ENCODE measurements around the gene RALGAPA2.

RALGAPA2 gene

DNA sequence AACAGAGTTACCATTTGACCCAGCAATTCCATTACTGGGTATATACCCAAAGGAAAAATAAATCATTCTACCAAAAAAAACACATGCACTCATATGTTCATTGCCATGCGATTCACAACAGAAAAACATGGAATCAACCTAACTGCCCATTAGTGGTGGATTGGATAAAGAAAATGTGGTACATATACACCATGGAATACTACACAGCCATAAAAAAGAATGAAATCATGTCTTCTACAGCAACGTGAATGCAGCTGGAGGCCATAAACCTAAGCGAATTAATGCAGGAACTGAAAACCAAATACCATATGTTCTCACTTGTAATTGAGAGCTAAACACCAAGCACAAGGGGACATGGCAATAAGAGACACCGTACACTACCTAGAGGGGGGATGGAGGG, 12.5 kb downstream of the RALGAPA2 start:
- TF ChIP-seq, protein P1, sequence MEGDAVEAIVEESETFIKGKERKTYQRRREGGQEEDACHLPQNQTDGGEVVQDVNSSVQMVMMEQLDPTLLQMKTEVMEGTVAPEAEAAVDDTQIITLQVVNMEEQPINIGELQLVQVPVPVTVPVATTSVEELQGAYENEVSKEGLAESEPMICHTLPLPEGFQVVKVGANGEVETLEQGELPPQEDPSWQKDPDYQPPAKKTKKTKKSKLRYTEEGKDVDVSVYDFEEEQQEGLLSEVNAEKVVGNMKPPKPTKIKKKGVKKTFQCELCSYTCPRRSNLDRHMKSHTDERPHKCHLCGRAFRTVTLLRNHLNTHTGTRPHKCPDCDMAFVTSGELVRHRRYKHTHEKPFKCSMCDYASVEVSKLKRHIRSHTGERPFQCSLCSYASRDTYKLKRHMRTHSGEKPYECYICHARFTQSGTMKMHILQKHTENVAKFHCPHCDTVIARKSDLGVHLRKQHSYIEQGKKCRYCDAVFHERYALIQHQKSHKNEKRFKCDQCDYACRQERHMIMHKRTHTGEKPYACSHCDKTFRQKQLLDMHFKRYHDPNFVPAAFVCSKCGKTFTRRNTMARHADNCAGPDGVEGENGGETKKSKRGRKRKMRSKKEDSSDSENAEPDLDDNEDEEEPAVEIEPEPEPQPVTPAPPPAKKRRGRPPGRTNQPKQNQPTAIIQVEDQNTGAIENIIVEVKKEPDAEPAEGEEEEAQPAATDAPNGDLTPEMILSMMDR (IDR thresholded peaks at IDR 0.05; ENCODE audit: borderline replicate concordance, control extremely low read depth, extremely low read depth, insufficient read depth, missing control alignments) = no peak
- in situ Hi-C loops (cut with MboI; ENCODE audit: low sequenced_read_pairs, unreplicated experiment) = no loop called here
- no peak for DNase-seq (ENCODE audit: low spot score)

DNA sequence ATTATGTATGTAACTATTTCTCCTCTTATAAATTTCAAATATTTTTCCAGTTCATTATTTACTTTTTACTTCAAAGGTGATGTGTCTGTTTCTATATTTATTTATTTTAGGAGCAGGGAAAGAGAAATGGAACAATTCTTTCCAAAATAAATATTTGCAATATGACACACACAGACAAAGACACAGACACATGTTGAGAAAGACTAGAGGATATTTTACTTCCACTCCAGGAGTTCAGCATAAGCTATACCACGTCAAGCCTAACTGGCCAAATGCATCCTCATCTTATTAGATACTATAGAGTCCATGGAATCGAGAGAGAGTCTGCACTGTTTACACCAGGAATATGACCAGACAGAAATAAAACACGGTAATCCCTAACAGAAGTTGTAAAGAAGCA, 13.3 kb downstream of the RALGAPA2 start:
- no peak for DNase-seq (ENCODE audit: low spot score)
- in situ Hi-C loops (cut with MboI; ENCODE audit: low sequenced_read_pairs, unreplicated experiment) = no loop called here
- TF ChIP-seq, protein P1 (IDR thresholded peaks at IDR 0.05; ENCODE audit: borderline replicate concordance, control extremely low read depth, extremely low read depth, insufficient read depth, missing control alignments) = no peak

DNA sequence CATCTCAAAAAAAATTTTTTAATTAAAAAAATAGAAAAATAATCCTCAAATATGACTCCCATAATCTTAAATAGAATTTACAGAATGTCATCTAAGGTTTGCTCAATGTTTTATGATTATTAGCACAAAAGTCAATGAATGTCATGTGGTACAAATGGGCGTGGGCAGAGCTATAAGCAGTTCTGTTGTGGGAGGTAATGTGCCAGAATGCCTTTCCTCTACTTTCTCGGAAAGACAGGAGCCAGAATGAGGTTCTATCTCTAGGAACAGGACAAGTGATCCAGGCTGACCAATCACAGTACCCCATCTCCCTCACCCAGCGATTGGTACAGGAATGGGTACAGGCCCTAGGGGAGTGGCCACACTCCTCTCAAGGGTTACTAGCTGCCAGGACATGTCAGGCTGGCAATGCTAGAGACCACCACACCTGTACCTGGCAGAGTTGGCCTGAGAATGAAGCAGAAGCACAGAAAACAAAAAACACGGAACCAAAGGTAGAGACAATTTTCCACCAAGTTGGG, 15.1 kb downstream of the RALGAPA2 start:
- TF ChIP-seq, protein P1 (IDR thresholded peaks at IDR 0.05; ENCODE audit: borderline replicate concordance, control extremely low read depth, extremely low read depth, insufficient read depth, missing control alignments) = no peak
- no peak for DNase-seq (ENCODE audit: low spot score)
- in situ Hi-C loops (cut with MboI; ENCODE audit: low sequenced_read_pairs, unreplicated experiment) = no loop called here

DNA sequence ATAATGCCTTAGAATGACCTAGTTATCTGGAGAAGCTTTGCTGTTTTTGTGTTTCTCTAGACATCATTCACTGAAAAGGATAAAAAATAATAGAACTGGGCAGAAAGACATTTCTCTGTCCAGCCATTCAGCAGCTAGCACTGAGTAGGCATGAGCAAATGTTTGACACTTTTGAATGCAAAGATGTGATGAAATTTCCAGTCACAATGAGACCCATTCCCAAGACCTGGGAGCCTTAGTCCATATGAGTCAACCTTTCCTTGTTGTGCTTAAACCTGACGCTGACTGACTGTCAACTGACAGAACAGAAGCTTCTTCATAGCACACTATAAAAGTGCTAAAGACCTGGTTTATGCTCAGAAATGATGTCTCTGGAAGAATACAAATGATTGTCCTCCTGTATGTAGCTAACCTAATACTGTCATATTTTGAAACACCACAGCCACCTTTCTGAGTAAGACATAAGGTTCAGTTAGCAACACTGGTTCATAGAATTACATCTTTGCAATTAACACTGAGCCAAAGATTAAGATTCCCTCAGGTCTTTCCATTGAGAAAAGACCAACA, 17.1 kb downstream of the RALGAPA2 start:
- TF ChIP-seq, protein P1 (IDR thresholded peaks at IDR 0.05; ENCODE audit: borderline replicate concordance, control extremely low read depth, extremely low read depth, insufficient read depth, missing control alignments) = no peak
- DNase-seq (ENCODE audit: low spot score) = no peak
- in situ Hi-C loops (cut with MboI; ENCODE audit: low sequenced_read_pairs, unreplicated experiment) = no loop called here

DNA sequence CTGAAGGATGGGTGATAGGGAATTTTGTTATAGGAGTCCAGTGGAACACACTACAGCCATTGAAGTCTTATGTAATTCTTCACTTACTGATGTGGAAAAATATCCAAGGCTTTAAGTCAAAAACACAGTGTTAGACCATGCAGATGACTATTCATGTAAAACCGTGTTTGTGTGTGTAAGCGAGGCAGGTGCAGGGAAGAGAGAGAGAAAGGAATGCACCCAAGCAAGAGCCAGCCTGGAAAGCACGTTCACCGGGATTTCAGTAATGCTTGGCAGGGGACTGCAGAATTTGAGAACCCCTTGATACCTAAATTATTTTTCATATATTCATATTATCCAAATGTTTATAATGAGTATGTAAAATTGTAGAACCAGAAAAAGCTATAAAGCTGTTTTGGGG, 17.9 kb downstream of the RALGAPA2 start:
- no peak for DNase-seq (ENCODE audit: low spot score)
- in situ Hi-C loops (cut with MboI; ENCODE audit: low sequenced_read_pairs, unreplicated experiment) = no loop called here

DNA sequence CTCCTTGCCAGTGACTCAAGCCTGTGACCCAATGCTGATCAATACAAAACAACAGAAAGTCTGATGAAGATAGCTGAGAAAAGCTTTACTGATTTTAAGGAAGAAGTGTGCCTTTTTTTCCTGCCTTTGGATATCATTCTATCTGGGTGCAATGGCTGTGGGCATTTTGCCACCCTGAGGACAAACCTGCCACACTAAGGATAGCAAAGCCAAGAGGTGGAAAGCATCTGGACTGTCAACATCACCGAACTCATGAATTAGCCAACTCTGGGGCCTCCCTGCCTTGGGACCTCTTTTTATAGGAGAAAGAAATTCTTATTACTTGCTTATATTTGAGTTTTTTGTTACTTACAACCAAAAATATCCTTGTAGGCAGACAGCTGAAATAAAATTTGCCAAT, 19.9 kb downstream of the RALGAPA2 start:
- TF ChIP-seq, protein P1 (IDR thresholded peaks at IDR 0.05; ENCODE audit: borderline replicate concordance, control extremely low read depth, extremely low read depth, insufficient read depth, missing control alignments) = no peak
- no peak for DNase-seq (ENCODE audit: low spot score)
- in situ Hi-C loops (cut with MboI; ENCODE audit: low sequenced_read_pairs, unreplicated experiment) = no loop called here

More for the DNA sequence above, 17.9 kb downstream of the RALGAPA2 start:
- TF ChIP-seq, protein P1 (IDR thresholded peaks at IDR 0.05; ENCODE audit: borderline replicate concordance, control extremely low read depth, extremely low read depth, insufficient read depth, missing control alignments) = no peak
